Kidney (tissue), 14 donors: ENCODE measurements around the gene FLT1. TPM values are rescaled to one million over a fixed set of nuclear protein-coding genes. Genes with fewer than 3 reads are reported as not detected.

Experiments used
- DNase-seq, 5 donors: peaks; one replicate each; pipeline ENCODE4 v3.0.0-alpha.2; 2013 to 2020
- FAIRE-seq: peaks from 2 replicates; lab custom pipeline; 2012; peaks lifted over from hg19 to GRCh38; lab: Jason Lieb, UNC
- H3K27ac ChIP-seq, 2 donors: one replicate each; pipeline ENCODE4 v1.7.0; 2013; ENCODE audit warnings: low read depth in 2 of 2, low read length in 2 of 2, inconsistent platforms in 1 of 2
- H3K27me3 ChIP-seq: one replicate; pipeline ENCODE4 v1.7.1; 2013; ENCODE audit warnings: low read length, inconsistent platforms; ENCODE audit not compliant: control insufficient read depth, insufficient read depth
- H3K36me3 ChIP-seq, 3 donors: one replicate each; pipeline versions ENCODE4 v1.7.0 to v1.7.1; 2013; ENCODE audit warnings: low read length in 3 of 3, control low read depth in 1 of 3, inconsistent platforms in 1 of 3; ENCODE audit not compliant: insufficient read depth in 3 of 3, control insufficient read depth in 2 of 3
- H3K4me1 ChIP-seq, 3 donors: one replicate each; pipeline versions ENCODE4 v1.7.0 to v1.7.1; 2013; ENCODE audit warnings: low read length in 3 of 3, inconsistent platforms in 1 of 3, low read depth in 1 of 3; ENCODE audit not compliant: control insufficient read depth in 2 of 3, insufficient read depth in 2 of 3
- H3K4me3 ChIP-seq, 3 donors: one replicate each; pipeline versions ENCODE4 v1.7.0 to v1.8.1; 2013; ENCODE audit warnings: low read length in 3 of 3, control low read depth in 1 of 3, inconsistent platforms in 1 of 3
- H3K9ac ChIP-seq, 3 donors: one replicate each; pipeline versions ENCODE4 v1.7.0 to v1.7.1; 2013; ENCODE audit warnings: low read length in 3 of 3, control low read depth in 1 of 3, inconsistent platforms in 1 of 3
- H3K9me3 ChIP-seq, 3 donors: one replicate each; pipeline versions ENCODE4 v1.7.0 to v1.7.1; 2013; ENCODE audit warnings: low read length in 3 of 3, control low read depth in 1 of 3, inconsistent platforms in 1 of 3; ENCODE audit not compliant: control insufficient read depth in 2 of 3, insufficient read depth in 1 of 3
- intact Hi-C: fragments of 100-400 bp; cut with DNase I; formaldehyde crosslinking; loops from one replicate; pipeline ENCODE4 v1.11.1; 2022
- polyA plus RNA-seq: library from polyadenylated mRNA; stranded (reverse); fragments of 350-450 nt; fragmentation: Illumina TruSeq; extraction: RNeasy Lipid Tissue Mini Kit (QIAGEN cat#74804); gene quantifications from one replicate; pipeline ENCODE4 v1.2.3, GENCODE V29; 2014; ENCODE audit warnings: low read depth, low replicate concordance; ENCODE audit not compliant: insufficient read depth
- total RNA-seq: library from RNA; stranded (reverse); fragmentation: NEBNext Ultra II Directional; extraction: Animal tissue kit (Norgen Biotek cat#: 25700); gene quantifications from one replicate; pipeline ENCODE4 v1.2.1, GENCODE V29; 2021
- TF ChIP-seq, protein P1 (sequence below): IDR thresholded peaks from 3 replicates; pipeline ENCODE4 v1.5.1; 2012; ENCODE audit warnings: mild to moderate bottlenecking, moderate library complexity, borderline replicate concordance; ENCODE audit not compliant: insufficient read depth; ENCODE audit errors: extremely low read depth
- donor health status: control.
- donor health status: control.
- donor health status: control.
- donor health status: control.
- donor health status: control.
- donor health status: DM: yes; HTN: yes; CAD: no.
- donor health status: Normal renal cell carcinoma (clear cell type).

Gene FLT1
- total and polyA plus RNA-seq, 2 donors from 2014 or later: 17.2 to 45.7 TPM

DNA sequence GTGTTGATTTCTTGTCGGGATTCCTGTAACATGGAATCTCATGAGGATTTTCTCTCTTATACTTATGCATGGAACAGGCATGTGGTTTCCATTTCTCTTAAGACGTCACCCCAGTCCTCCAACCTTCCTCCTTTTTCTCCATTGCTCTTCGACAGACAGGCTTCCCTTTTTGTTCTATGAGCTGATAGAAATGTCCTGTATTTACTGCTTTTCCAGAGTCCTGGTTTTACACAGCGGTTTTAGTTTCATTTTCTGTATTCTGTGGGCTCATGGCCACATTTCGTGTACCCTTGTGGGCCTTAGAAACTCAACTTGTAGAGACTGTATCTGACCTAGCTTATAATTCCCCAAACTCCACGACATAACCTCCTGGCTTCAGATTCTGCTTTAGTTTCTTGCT lies 243.5 kb downstream of the FLT1 start:
- Histone ChIP-seq H3K36me3 (peaks cover 0 to 4% (median 0%) of the 10 kb centered on the region in 3 donors), H3K27ac (no peak overlapping the region), H3K9ac (no peak overlapping the region), H3K4me3 (no peak overlapping the region), H3K9me3 (no peaks in the 10 kb centered on the region), H3K27me3 (no peaks in the 10 kb centered on the region), H3K4me1 (no peaks in the 10 kb centered on the region)
- FAIRE-seq (no peak), DNase-seq (no peak)
- intact Hi-C loops: no loop called here
- TF ChIP-seq, protein P1, sequence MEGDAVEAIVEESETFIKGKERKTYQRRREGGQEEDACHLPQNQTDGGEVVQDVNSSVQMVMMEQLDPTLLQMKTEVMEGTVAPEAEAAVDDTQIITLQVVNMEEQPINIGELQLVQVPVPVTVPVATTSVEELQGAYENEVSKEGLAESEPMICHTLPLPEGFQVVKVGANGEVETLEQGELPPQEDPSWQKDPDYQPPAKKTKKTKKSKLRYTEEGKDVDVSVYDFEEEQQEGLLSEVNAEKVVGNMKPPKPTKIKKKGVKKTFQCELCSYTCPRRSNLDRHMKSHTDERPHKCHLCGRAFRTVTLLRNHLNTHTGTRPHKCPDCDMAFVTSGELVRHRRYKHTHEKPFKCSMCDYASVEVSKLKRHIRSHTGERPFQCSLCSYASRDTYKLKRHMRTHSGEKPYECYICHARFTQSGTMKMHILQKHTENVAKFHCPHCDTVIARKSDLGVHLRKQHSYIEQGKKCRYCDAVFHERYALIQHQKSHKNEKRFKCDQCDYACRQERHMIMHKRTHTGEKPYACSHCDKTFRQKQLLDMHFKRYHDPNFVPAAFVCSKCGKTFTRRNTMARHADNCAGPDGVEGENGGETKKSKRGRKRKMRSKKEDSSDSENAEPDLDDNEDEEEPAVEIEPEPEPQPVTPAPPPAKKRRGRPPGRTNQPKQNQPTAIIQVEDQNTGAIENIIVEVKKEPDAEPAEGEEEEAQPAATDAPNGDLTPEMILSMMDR: no peak

DNA sequence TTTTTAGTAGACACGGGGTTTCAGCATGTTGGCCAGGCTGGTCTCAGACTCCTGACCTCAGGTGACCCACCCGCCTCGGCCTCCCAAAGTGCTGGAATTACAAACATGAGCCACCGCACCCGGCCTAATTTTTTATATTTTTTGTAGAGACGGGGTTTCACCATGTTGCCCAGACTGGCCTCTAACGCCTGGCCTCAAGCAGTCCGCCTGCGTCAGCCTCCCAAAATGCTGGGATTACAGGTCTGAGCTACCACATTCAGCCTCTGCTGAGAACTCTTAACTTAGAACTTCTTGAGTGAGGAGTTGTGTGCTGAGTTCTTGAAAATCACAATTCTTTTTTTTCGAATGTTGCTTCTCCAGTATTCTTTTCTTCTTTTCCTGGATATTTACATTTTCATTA lies 244.4 kb downstream of the FLT1 start:
- no peak for FAIRE-seq
- intact Hi-C loops: no loop called here
- no peak for DNase-seq

More for the DNA sequence above, 244.4 kb downstream of the FLT1 start:
- H3K9ac ChIP-seq: no peak overlapping the region
- H3K27ac ChIP-seq: no peak overlapping the region
- TF ChIP-seq, protein P1: no peak
- H3K27me3 ChIP-seq: no peaks in the 10 kb centered on the region
- H3K4me3 ChIP-seq: no peak overlapping the region
- H3K9me3 ChIP-seq: no peaks in the 10 kb centered on the region
- no peaks in the 10 kb centered on the region for H3K36me3 ChIP-seq
- H3K4me1 ChIP-seq: no peaks in the 10 kb centered on the region

Other genes starting within 250 kb of the FLT1 start
- gene POMP, start 164.0 kb upstream of the FLT1 start, total RNA-seq: 59.0 TPM
- 115 TPM for gene POMP, start 164.0 kb upstream of the FLT1 start, polyA plus RNA-seq
- 16.7 TPM for gene SLC46A3, start 223.8 kb upstream of the FLT1 start, total RNA-seq
- 30.0 TPM for gene SLC46A3, start 223.8 kb upstream of the FLT1 start, polyA plus RNA-seq